Stimulated activated naive CD4-positive, alpha-beta T cell (primary cell): ENCODE data around the gene SMTNL1.

Source experiments
- DNase-seq, 6 experiments: peaks; one replicate each; lab custom pipeline; 2025; lab: John Stamatoyannopoulos, UW

SMTNL1 gene

DNA sequence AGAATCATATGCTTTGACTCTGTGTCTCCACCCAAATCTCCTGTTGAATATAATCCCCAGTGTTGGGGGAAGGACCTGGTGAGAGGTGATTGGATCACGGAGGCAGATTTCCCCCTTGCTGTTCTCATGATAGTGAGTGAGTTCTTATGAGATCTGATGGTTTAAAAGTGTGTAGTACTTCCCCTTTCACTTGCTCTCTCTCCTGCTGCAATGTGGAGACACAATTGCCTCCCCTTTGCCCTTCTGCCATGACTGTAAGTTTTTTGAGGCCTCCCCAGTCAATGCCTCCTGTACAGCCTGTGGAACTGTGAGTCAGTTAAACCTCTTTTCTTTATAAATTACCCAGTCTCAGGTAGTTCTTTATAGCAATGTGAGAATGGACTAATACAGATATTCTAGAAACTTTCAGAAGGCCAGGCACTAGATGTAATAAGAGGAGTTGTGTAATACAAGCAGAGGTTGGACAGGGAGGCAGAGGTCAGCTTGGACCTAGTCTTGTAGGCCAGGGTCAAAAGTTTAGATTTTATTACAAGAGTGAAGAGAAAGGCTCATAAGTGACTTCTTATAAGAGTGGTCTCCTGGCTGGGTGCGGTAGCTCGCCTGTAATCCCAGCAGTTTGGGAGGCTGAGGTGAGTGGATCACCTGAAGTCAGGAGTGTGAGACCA lies 50.8 kb downstream of the SMTNL1 start:
- DNase-seq: no peak

- DNase-seq: no peak
These were observed 59.0 kb downstream of the SMTNL1 start for GRCh38 chr11:57596266-57596885.

GRCh38 chr11:57597461-57597915 lies 60.1 kb downstream of the SMTNL1 start, which contains the start of gene SERPING1:
Gene SERPING1, plus strand, starts transcription at chr11:57597685. Its CDS starts 586 bp downstream, at chr11:57598271.
- DNase-seq: no peak

DNA sequence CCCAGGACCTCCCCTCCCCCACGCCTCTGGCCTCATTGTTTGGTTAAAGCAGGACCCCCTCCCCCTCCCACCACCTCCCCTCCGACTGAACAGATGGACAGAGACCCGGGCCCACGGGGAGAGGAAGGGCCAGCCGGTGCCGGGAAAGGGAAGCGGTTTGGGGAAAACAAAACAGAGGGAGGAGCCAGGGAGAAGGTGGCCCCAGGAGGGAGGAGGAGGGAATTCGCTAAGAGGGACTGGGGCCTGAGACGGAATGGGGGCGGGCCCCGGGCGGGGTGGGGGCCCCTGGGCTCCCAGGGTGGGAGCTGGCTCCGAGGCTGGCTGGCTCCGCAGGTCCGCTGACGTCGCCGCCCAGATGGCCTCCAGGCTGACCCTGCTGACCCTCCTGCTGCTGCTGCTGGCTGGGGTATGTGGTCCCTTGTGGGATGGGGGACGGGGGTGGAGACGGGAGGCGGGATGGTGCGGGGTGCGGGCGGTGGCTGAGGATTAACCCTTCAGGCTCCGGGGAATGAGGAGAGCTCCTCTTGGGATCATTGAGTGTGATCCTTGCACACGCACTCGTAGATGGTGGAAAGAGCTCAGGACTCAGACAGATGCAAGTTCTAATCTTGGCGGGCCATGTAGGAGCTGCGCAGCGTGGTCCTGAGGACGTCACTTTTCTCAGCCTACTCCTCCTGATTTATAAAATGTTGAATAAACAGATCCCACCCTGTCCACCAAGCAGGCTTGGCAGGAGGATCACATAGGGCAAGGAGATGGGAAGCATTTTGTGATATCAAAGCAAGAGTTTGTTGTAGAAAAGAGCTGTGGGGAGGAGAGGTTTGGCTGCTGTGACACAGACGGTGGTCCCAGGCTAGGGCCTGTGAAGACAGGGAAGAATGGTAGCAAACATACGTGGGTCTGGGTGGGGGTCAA lies 60.8 kb downstream of the SMTNL1 start:
- DNase-seq: no peak

GRCh38 chr11:57598831-57599155 lies 61.4 kb downstream of the SMTNL1 start:
- no peak for DNase-seq

DNA sequence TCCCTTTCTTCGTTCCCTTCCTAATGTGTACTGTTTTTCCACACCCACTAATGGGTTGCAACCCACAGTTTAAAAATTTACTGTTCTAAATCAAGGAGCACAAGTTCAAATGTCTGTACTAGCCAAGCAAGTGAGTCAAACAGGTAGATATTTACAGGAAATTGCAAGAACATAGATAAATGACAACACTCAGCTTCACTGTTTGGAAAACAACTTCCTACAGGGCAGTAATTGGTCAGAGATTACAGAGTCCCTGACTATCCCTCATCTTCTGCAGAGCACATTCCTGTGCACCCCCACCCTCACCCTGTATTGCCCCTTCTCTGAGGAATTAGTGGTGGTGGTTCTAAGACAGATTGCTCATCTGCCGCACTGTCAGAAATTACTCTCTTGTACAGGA lies 62.0 kb downstream of the SMTNL1 start:
- DNase-seq: no peak
